ENCODE data around the gene AHCTF1. TPM values are rescaled to one million over a fixed set of nuclear protein-coding genes. Genes with fewer than 3 reads are reported as not detected.
A peak's percentile ranks its signal among the peaks of the same experiment; 100 is the strongest.

AHCTF1 gene
- total RNA-seq, 1 donor from 2014 or later = 41.0 TPM

DNA sequence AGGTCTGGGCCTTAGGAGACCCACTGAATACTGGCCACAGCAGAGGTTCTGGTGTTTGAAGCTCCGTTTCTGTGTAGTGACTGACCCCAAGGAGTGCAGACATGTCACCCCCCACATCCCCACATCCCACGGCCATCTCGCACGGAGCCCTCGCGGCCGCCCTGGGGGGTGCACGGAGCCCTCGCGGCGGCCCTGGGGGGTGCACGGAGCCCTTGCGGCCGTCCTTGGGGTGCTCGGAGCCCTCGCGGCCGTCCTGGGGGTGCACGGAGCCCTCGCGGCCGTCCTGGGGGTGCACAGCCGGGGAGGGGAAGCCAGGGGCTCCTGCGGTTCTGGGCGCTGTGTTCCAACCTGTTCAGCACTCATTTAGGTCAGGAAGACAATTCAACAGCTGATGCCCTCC, 139.1 kb downstream of the AHCTF1 start:
- no peaks in the 10 kb centered on the region for H3K36me3 ChIP-seq
- intact Hi-C loops (cut with DNase I) = no loop called here
- no peak overlapping the region for H3K27ac ChIP-seq
- TF ChIP-seq, protein P1, sequence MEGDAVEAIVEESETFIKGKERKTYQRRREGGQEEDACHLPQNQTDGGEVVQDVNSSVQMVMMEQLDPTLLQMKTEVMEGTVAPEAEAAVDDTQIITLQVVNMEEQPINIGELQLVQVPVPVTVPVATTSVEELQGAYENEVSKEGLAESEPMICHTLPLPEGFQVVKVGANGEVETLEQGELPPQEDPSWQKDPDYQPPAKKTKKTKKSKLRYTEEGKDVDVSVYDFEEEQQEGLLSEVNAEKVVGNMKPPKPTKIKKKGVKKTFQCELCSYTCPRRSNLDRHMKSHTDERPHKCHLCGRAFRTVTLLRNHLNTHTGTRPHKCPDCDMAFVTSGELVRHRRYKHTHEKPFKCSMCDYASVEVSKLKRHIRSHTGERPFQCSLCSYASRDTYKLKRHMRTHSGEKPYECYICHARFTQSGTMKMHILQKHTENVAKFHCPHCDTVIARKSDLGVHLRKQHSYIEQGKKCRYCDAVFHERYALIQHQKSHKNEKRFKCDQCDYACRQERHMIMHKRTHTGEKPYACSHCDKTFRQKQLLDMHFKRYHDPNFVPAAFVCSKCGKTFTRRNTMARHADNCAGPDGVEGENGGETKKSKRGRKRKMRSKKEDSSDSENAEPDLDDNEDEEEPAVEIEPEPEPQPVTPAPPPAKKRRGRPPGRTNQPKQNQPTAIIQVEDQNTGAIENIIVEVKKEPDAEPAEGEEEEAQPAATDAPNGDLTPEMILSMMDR (IDR thresholded peaks at IDR 0.05) = no peak
- TF ChIP-seq POLR2AphosphoS5 (IDR thresholded peaks at IDR 0.05; ENCODE audit: insufficient read depth in 1 of 2, low read depth in 1 of 2) = no peak
- TF ChIP-seq POLR2A (IDR thresholded peaks at IDR 0.05) = no peak
- peaks cover 22% of the 10 kb centered on the region for H3K4me1 ChIP-seq
- no peak overlapping the region for H3K4me3 ChIP-seq
- DNase-seq (ENCODE audit: extremely low spot score in 2 of 2) = no peak
- H3K9me3 ChIP-seq = no peaks in the 10 kb centered on the region
- no peaks in the 10 kb centered on the region for H3K27me3 ChIP-seq

DNA sequence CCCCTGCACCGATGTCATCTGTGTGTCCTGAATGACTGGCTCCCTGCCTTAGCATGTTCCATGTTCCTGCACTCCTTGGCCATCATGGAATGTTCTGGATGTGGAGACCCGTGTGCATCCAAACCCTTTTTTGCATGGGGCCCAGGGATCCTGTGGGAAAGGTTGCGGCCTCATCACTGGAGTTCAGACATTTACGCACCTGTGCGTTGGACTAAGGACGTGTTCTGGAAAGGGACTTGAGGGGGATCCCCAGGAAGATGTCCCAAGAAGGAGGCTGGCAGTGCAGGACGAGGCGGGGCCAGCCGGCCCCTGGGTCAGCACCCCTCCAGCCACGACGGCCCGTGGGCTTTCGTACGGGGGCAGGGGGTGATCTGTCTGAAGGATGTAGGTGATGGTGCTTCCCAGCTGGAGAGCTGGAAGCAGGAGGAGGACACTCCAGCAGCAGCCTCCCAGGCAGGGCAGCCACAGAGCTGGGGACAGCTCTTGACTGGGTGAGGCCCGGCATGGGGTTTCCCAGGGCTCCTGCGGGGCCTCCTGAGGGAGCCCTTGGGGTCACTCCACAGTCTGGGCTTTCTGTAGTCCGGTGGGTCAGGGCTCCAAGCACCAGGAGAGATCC, 140.3 kb downstream of the AHCTF1 start:
- no peak for DNase-seq (ENCODE audit: extremely low spot score in 2 of 2)
- peaks cover 22% of the 10 kb centered on the region for H3K4me1 ChIP-seq
- no peak overlapping the region for H3K27ac ChIP-seq
- TF ChIP-seq POLR2A (IDR thresholded peaks at IDR 0.05) = no peak
- TF ChIP-seq, protein P1 (IDR thresholded peaks at IDR 0.05) = no peak
- no peak for TF ChIP-seq POLR2AphosphoS5 (IDR thresholded peaks at IDR 0.05; ENCODE audit: insufficient read depth in 1 of 2, low read depth in 1 of 2)
- no peaks in the 10 kb centered on the region for H3K36me3 ChIP-seq
- intact Hi-C loops (cut with DNase I) = no loop called here
- H3K4me3 ChIP-seq = no peak overlapping the region
- H3K9me3 ChIP-seq = no peaks in the 10 kb centered on the region
- H3K27me3 ChIP-seq = no peaks in the 10 kb centered on the region

DNA sequence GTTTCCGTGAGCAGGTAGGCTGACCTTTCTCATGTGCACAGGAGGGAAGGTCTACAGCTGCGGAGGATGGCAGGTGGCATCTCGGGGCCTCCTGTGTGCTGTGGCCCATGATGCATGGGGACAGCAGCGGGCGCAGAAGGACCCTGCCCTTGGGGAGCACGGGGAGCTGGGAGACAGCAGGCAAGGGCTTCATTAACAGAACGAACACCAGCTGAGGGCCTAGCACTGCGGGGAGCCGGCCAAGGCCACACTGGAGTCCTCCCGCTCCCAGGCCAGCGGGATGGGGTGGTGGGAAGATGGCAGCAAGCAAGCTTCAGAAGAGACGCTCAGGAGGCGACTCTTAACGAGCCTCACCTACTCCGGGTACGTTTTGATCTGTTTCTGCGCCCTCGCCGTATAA, 140.9 kb downstream of the AHCTF1 start:
- intact Hi-C loops (cut with DNase I) = no loop called here
- Histone ChIP-seq H3K27me3 (no peaks in the 10 kb centered on the region), H3K9me3 (no peaks in the 10 kb centered on the region), H3K4me3 (no peak overlapping the region), H3K36me3 (no peaks in the 10 kb centered on the region), H3K4me1 (peaks cover 22% of the 10 kb centered on the region), H3K27ac (no peak overlapping the region)
- TF ChIP-seq POLR2AphosphoS5 (IDR thresholded peaks at IDR 0.05; ENCODE audit: insufficient read depth in 1 of 2, low read depth in 1 of 2) = no peak
- TF ChIP-seq, protein P1 (IDR thresholded peaks at IDR 0.05) = no peak
- TF ChIP-seq POLR2A (IDR thresholded peaks at IDR 0.05) = no peak
- no peak for DNase-seq (ENCODE audit: extremely low spot score in 2 of 2)

DNA sequence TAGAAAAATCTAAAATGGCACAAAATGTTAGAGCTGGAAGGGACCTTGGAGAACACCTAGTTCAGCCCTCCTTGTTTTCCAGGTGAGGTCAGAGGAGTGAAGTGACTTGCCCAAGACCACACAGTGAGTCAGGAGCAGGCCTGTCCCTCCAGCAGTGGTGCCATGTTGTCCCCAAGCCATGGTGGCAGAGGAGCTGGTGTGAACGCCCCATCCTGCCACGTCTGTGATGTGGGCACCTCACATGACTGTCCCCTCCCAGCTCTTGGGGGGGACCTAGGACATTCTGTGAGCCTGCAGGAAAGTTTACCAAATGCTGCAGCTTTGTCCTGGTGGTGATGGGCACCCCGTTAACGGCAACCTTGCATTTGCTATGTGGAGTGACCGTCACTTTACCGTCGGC, 141.4 kb downstream of the AHCTF1 start:
- Histone ChIP-seq H3K27me3 (no peaks in the 10 kb centered on the region), H3K27ac (no peak overlapping the region), H3K36me3 (no peaks in the 10 kb centered on the region), H3K4me3 (no peak overlapping the region), H3K4me1 (peaks cover 22% of the 10 kb centered on the region), H3K9me3 (no peaks in the 10 kb centered on the region)
- no peak for DNase-seq (ENCODE audit: extremely low spot score in 2 of 2)
- intact Hi-C loops (cut with DNase I) = no loop called here
- no peak for TF ChIP-seq POLR2AphosphoS5 (IDR thresholded peaks at IDR 0.05; ENCODE audit: insufficient read depth in 1 of 2, low read depth in 1 of 2)
- no peak for TF ChIP-seq POLR2A (IDR thresholded peaks at IDR 0.05)
- TF ChIP-seq, protein P1 (IDR thresholded peaks at IDR 0.05) = no peak

DNA sequence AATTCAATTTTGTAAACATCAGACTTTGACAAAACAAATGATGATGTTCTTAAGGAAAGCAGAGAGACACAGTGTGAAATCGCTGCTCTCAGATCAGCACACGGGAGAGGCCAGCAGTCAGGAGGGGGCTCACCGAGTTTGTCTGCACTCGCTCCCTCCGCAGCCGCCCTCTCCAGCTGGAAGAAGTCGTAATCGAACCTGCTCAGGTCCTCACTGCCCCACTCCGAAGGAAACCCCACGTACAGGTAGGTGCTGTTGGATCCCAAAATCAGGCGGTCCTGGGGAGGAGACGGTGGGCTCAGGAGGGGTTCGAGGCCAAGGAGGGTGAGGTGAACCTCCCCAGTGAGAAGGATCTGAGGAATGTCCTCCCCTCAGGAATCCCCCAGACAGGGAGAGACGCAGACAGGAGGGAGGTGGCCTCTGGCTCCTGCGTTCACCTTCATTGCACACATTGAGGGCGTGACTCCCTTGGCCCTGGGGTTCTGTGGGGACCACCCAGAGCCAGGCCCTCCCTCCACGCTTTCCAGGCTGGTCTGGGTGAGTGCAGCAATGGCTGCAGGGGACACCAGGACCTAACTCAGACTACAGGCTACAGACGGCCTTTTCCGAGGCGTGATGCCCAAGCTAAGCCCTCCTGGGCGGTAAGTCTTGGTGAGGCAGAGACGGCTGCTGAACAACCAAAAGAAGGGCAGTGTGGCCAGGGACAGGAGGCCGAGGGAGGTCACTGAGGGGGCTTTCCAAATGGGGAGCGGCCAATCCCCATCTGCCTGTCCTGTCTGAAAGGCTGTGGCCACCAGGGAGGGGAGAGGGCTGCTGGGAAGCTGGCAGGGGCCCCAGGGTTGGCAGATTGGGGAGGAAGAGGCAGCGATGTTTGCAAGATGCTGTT, 142.1 kb downstream of the AHCTF1 start:
- Histone ChIP-seq H3K36me3 (no peaks in the 10 kb centered on the region), H3K4me3 (peak overlapping the region in 1 of 2 donors; percentile 36), H3K9me3 (no peaks in the 10 kb centered on the region), H3K27me3 (no peaks in the 10 kb centered on the region), H3K4me1 (peaks cover 15% of the 10 kb centered on the region), H3K27ac (no peak overlapping the region)
- no peak for DNase-seq (ENCODE audit: extremely low spot score in 2 of 2)
- intact Hi-C loops (cut with DNase I) = no loop called here
- TF ChIP-seq, protein P1 (IDR thresholded peaks at IDR 0.05) = no peak
- TF ChIP-seq POLR2A (IDR thresholded peaks at IDR 0.05) (no peak), POLR2AphosphoS5 (IDR thresholded peaks at IDR 0.05; ENCODE audit: insufficient read depth in 1 of 2, low read depth in 1 of 2) (no peak)

Measured in vagina (tissue), 2 donors.